Cardiac muscle cell (in vitro differentiated cells and primary cell): Measurements from ENCODE around the gene KRT2. TPM values are rescaled to one million over a fixed set of nuclear protein-coding genes. Genes with fewer than 3 reads are reported as not detected.

ENCODE experiments used
- DNase-seq, 2 donors: peaks; one replicate each; pipeline versions ENCODE4 v3.0.0 to v3.0.0-alpha.2; 2010 to 2017; ENCODE audit warnings: low read depth in 1 of 2, low spot score in 1 of 2
- H3K27ac ChIP-seq: fragments of 200-600 bp; sonication (generic); 2 replicates; pipeline ENCODE4 v1.5.1; 2016
- H3K27me3 ChIP-seq: fragments of 200-600 bp; sonication (generic); 2 replicates; pipeline ENCODE4 v1.6.0; 2016; ENCODE audit warnings: control low read depth
- H3K36me3 ChIP-seq: fragments of 200-600 bp; sonication (generic); 2 replicates; pipeline ENCODE4 v1.5.1; 2016; ENCODE audit warnings: control low read depth
- H3K4me1 ChIP-seq: fragments of 200-600 bp; sonication (generic); 2 replicates; pipeline ENCODE4 v1.8.1; 2017; ENCODE audit warnings: low read depth, mild to moderate bottlenecking, mixed run types
- H3K4me3 ChIP-seq: fragments of 200-600 bp; sonication (generic); 2 replicates; pipeline ENCODE4 v1.5.1; 2016; ENCODE audit warnings: mild to moderate bottlenecking
- H3K9me3 ChIP-seq: fragments of 200-600 bp; sonication (generic); 2 replicates; pipeline ENCODE4 v1.5.1; 2017; ENCODE audit warnings: low read depth, mild to moderate bottlenecking, control low read depth
- polyA plus RNA-seq: library from polyadenylated mRNA; unstranded; fragments of >200 nt; fragmentation: Nextera tagmentation; extraction: Ambion mirVana; gene quantifications from 2 replicates; pipeline ENCODE4 v1.2.1, GENCODE V29; 2016
- total RNA-seq: library from RNA; depleted of rRNA; stranded (reverse); fragments of >200 nt; gene quantifications from 2 replicates; pipeline ENCODE4 v1.2.3, GENCODE V29; 2016
- TF ChIP-seq, protein P1 (sequence below): IDR thresholded peaks from 2 replicates; pipeline ENCODE4 v1.5.1; 2012; ENCODE audit warnings: low read depth, mild to moderate bottlenecking, low read length

The KRT2 gene
- total and polyA plus RNA-seq, 2 experiments from 2014 or later = not detected

DNA sequence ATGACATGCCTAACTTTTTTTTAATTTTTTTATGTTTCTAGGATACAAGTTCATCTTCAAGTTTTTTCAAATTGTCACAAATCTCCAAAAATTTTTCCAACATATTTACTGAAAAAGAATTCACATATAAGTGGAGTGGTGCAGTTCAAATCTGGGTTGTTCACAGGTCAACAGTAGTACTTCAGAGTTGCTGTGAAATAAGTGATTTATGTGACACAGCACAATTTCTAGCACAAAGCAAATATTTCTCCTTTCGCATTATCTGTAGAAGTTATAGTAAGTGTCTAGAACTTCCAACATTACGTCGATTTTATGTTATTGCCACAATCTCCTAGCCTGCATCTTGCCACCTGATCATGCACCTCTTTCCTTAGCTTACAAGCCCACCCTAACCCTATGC lies 9.7 kb upstream of the KRT2 start:
- Histone ChIP-seq H3K9me3 (no peaks in the 10 kb centered on the region), H3K27ac (no peak overlapping the region), H3K4me3 (no peak overlapping the region), H3K27me3 (peaks cover 28% of the 10 kb centered on the region), H3K36me3 (no peaks in the 10 kb centered on the region), H3K4me1 (no peaks in the 10 kb centered on the region)
- DNase-seq = no peak
- TF ChIP-seq, protein P1, sequence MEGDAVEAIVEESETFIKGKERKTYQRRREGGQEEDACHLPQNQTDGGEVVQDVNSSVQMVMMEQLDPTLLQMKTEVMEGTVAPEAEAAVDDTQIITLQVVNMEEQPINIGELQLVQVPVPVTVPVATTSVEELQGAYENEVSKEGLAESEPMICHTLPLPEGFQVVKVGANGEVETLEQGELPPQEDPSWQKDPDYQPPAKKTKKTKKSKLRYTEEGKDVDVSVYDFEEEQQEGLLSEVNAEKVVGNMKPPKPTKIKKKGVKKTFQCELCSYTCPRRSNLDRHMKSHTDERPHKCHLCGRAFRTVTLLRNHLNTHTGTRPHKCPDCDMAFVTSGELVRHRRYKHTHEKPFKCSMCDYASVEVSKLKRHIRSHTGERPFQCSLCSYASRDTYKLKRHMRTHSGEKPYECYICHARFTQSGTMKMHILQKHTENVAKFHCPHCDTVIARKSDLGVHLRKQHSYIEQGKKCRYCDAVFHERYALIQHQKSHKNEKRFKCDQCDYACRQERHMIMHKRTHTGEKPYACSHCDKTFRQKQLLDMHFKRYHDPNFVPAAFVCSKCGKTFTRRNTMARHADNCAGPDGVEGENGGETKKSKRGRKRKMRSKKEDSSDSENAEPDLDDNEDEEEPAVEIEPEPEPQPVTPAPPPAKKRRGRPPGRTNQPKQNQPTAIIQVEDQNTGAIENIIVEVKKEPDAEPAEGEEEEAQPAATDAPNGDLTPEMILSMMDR = no peak

DNA sequence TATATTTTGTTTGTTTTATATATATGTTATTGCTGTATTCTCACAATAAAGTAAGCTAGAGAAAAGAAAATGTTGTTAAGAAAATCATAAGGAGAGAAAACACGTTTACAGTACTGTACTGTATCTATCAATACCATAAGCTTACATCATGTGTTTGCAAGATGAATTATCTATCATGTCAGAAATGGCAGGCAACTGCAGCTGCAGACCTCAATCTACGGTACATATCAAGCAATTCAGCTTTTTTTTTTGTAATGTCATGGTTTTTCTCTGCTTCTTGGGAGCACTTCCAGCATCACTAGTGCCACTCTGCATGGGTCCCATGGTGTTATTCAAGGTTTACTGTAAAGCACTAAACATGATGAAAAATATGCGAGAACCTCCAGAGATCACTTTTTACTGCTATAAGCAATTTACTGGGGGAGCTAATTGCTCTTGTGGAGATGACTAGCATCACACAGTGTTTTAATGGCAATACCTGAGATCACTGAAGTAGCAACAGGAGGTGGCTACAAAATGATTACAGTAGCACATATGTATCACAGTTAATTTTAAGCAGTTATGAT lies 9.0 kb upstream of the KRT2 start:
- no peak overlapping the region for H3K27ac ChIP-seq
- DNase-seq = no peak
- peaks cover 22% of the 10 kb centered on the region for H3K27me3 ChIP-seq
- TF ChIP-seq, protein P1 = no peak
- H3K4me3 ChIP-seq = no peak overlapping the region
- H3K9me3 ChIP-seq = no peaks in the 10 kb centered on the region
- no peaks in the 10 kb centered on the region for H3K36me3 ChIP-seq
- no peaks in the 10 kb centered on the region for H3K4me1 ChIP-seq

DNA sequence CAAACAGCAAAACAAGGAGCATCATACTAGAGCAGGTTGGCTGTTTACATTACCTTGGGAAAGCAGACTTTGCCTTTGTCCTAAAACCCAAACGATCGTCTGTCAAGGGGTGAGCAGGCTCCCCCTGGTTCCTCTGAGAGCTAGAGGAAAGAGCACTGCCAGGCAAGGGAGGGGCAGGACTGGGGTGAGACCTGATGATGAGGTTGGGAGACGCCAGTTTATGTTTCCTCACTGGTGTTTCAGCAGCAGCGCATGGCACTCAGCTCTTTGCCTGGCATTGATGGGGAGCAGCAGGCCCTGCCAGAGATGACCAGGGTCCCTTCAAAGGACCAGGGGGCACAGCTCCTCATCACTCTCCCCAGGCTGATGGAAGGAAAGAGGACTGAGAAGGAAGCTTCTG lies 7.9 kb upstream of the KRT2 start:
- TF ChIP-seq, protein P1 = no peak
- Histone ChIP-seq H3K4me3 (no peak overlapping the region), H3K27ac (no peak overlapping the region), H3K4me1 (peaks cover 4% of the 10 kb centered on the region), H3K9me3 (no peaks in the 10 kb centered on the region), H3K36me3 (no peaks in the 10 kb centered on the region), H3K27me3 (peaks cover 21% of the 10 kb centered on the region)
- DNase-seq = no peak

DNA sequence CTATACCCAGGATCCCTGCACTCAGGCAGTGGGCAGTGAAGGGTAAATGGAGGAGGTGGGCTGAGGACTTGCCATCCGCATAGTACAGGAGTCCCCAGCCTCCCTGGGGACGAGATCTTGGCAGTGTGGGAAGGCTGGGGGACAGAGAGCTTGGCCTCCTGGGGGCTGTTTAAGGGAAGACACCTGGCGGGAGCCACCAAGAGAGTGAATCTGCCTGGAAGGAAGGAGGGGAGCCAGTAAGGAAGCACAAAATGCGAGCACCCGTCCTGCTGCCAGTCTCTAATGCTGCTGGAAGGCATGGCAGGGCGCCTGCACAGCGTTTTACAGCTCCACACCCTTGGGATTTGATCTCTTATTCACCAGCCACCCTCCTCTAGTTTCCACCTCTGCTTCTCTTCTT lies 7.4 kb upstream of the KRT2 start:
- peaks cover 25% of the 10 kb centered on the region for H3K27me3 ChIP-seq
- peaks cover 4% of the 10 kb centered on the region for H3K4me1 ChIP-seq
- DNase-seq = no peak
- H3K4me3 ChIP-seq = no peak overlapping the region
- H3K36me3 ChIP-seq = no peaks in the 10 kb centered on the region
- H3K9me3 ChIP-seq = no peaks in the 10 kb centered on the region
- no peak overlapping the region for H3K27ac ChIP-seq
- TF ChIP-seq, protein P1 = no peak

DNA sequence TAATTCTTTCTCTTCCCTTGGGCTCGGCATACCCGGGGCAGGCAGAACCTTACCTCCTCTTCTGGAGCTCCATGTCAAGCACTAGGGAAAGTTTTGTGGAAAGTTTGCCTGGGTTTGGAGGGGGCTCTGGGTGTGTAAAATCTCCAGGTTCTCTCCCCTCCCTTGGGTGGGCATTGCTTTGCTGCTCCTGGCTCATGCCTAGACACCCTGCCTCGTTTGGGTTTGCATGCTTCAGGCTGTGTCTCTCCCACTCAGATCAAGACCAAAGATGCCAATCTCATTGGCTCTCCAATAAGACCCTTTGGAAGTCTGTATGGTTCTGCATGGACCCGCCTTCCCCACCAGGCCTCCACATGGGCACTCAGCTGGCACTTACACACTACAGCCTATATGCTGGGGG lies 6.2 kb upstream of the KRT2 start:
- DNase-seq = no peak
- Histone ChIP-seq H3K9me3 (no peaks in the 10 kb centered on the region), H3K4me3 (no peak overlapping the region), H3K36me3 (no peaks in the 10 kb centered on the region), H3K27me3 (peaks cover 26% of the 10 kb centered on the region), H3K4me1 (peaks cover 4% of the 10 kb centered on the region), H3K27ac (no peak overlapping the region)
- TF ChIP-seq, protein P1 = no peak
